B cell (primary cell): ENCODE data around the gene STK17A. TPM values are rescaled to one million over a fixed set of nuclear protein-coding genes. Genes with fewer than 3 reads are reported as not detected.

ENCODE experiments used
- ATAC-seq: fragments of 200-7000 bp; cut with Tn5 transposase; one replicate; pipeline ENCODE4 v1.10.0; 2021; ENCODE audit warnings: low read depth, mild to moderate bottlenecking, moderate number of reproducible peaks, moderate library complexity
- CTCF ChIA-PET: fragments of 350-600 bp; sonication (Branson Sonifier 250); formaldehyde crosslinking; loops from one replicate; lab custom pipeline; 2021; ENCODE audit warnings: antibody characterized with exemption, inconsistent platforms; lab: Charles Lee
- POLR2A ChIA-PET: fragments of 350-600 bp; sonication (Branson Sonifier 250); formaldehyde crosslinking; loops from one replicate; lab custom pipeline; 2021; ENCODE audit warnings: antibody characterized with exemption; lab: Charles Lee
- DNase-seq: peaks from one replicate; pipeline ENCODE4 v3.0.0; 2013
- H2AFZ ChIP-seq: 2 replicates; pipeline ENCODE4 v1.6.1; 2012; ENCODE audit warnings: mild to moderate bottlenecking, low read depth, low read length; ENCODE audit not compliant: insufficient read depth, poor library complexity, severe bottlenecking
- H3K27ac ChIP-seq, 2 donors: 1 replicate in 1 of 2; 2 replicates in 1 of 2; pipeline ENCODE4 v1.5.1; 2012 to 2013; ENCODE audit warnings: low read length in 2 of 2, mild to moderate bottlenecking in 2 of 2, moderate library complexity in 1 of 2
- H3K27me3 ChIP-seq, 4 experiments: fragments of 200-600 bp in 1 of 4; sonication (generic) in 1 of 4; replicated peaks in 1 of 4; 1 replicate in 2 of 4; 2 replicates in 2 of 4; pipeline versions ENCODE4 v1.6.1 to v1.7.0; 2013 to 2016; ENCODE audit warnings: low read length in 3 of 4, mild to moderate bottlenecking in 2 of 4, mixed read lengths in 1 of 4, moderate library complexity in 1 of 4; ENCODE audit not compliant: insufficient read depth in 4 of 4, control insufficient read depth in 3 of 4; ENCODE audit errors: control extremely low read depth in 1 of 4
- H3K36me3 ChIP-seq, 2 experiments: replicated peaks in 1 of 2; 1 replicate in 1 of 2; 2 replicates in 1 of 2; pipeline versions ENCODE4 v1.6.1 to v1.7.1; 2013; ENCODE audit warnings: low read length in 1 of 2; ENCODE audit not compliant: insufficient read depth in 2 of 2, control insufficient read depth in 1 of 2; ENCODE audit errors: control extremely low read depth in 1 of 2, extremely low read depth in 1 of 2
- H3K4me1 ChIP-seq, 2 donors: fragments of 200-600 bp in 1 of 2; sonication (generic) in 1 of 2; 1 replicate in 1 of 2; 2 replicates in 1 of 2; pipeline versions ENCODE4 v1.5.1 to v1.6.1; 2013 to 2017; ENCODE audit warnings: low read length in 2 of 2; ENCODE audit not compliant: control insufficient read depth in 2 of 2, insufficient read depth in 2 of 2
- H3K4me2 ChIP-seq: replicated peaks from 2 replicates; pipeline ENCODE3; 2012; ENCODE audit warnings: mild to moderate bottlenecking, low read depth, low read length; ENCODE audit not compliant: poor library complexity, severe bottlenecking
- H3K4me3 ChIP-seq, 5 experiments: fragments of 200-600 bp in 1 of 5; sonication (generic) in 1 of 5; 1 replicate in 3 of 5; 2 replicates in 2 of 5; pipeline versions ENCODE4 v1.5.1 to v1.7.0; 2011 to 2016; ENCODE audit warnings: low read length in 4 of 5, mild to moderate bottlenecking in 4 of 5, low read depth in 2 of 5, control low read depth in 1 of 5, moderate library complexity in 1 of 5; ENCODE audit not compliant: insufficient read depth in 1 of 5; ENCODE audit errors: control extremely low read depth in 1 of 5, extremely low read depth in 1 of 5
- H3K79me2 ChIP-seq: fragments of 200-600 bp; sonication (generic); one replicate; pipeline ENCODE4 v1.6.0; 2016; ENCODE audit warnings: low read length; ENCODE audit not compliant: control insufficient read depth, insufficient read depth
- H3K9ac ChIP-seq: fragments of 200-600 bp; sonication (generic); 2 replicates; pipeline ENCODE4 v1.6.1; 2017; ENCODE audit warnings: mild to moderate bottlenecking, low read length, moderate library complexity
- H3K9me3 ChIP-seq, 3 donors: one replicate each; pipeline versions ENCODE4 v1.6.1 to v1.7.1; 2013; ENCODE audit warnings: low read length in 2 of 3; ENCODE audit not compliant: control insufficient read depth in 2 of 3, insufficient read depth in 1 of 3; ENCODE audit errors: control extremely low read depth in 1 of 3
- H4K20me1 ChIP-seq: 2 replicates; pipeline ENCODE4 v1.6.0; 2012; ENCODE audit warnings: mild to moderate bottlenecking, low read length; ENCODE audit not compliant: insufficient read depth, control insufficient read depth, poor library complexity, severe bottlenecking
- H3K27ac Mint-ChIP-seq: one replicate; pipeline ENCODE4 v1.8.0; 2021; ENCODE audit warnings: mixed read lengths
- H3K27me3 Mint-ChIP-seq: one replicate; pipeline ENCODE4 v1.8.0; 2021; ENCODE audit warnings: mixed read lengths
- H3K4me1 Mint-ChIP-seq: one replicate; pipeline ENCODE4 v1.8.0; 2021; ENCODE audit warnings: mixed read lengths
- H3K4me3 Mint-ChIP-seq: one replicate; pipeline ENCODE4 v1.8.0; 2021; ENCODE audit warnings: mixed read lengths
- H3K9me3 Mint-ChIP-seq: one replicate; pipeline ENCODE4 v1.8.0; 2022; ENCODE audit warnings: mixed read lengths; ENCODE audit not compliant: insufficient read depth
- CTCF ChIP-seq: fragments of 200-600 bp; IDR thresholded peaks from one replicate; pipeline ENCODE4 v1.8.0; 2022; ENCODE audit warnings: antibody characterized with exemption, mild to moderate bottlenecking
- EZH2 ChIP-seq: IDR thresholded peaks from 2 replicates; pipeline ENCODE4 v1.6.1; 2012; ENCODE audit warnings: borderline replicate concordance, low read depth, mild to moderate bottlenecking, moderate library complexity, low read length; ENCODE audit not compliant: insufficient read depth, poor library complexity, severe bottlenecking
- WGBS: methylation state at CpG from one replicate; pipeline ENCODE4 v1.1.5; 2013; ENCODE audit warnings: missing lambda C conversion rate; ENCODE audit not compliant: insufficient coverage; 5-methylcytosine and 5-hydroxymethylcytosine counted together
- intact Hi-C: fragments of 100-400 bp; cut with micrococcal nuclease; formaldehyde crosslinking; loops from one replicate; pipeline ENCODE4 v1.10.0; 2022
- polyA plus RNA-seq: library from polyadenylated mRNA; depleted of rRNA; stranded (reverse); fragments of >200 nt; gene quantifications from 2 replicates; pipeline ENCODE4 v1.2.3, GENCODE V29; 2012
- total RNA-seq, 2 donors: library from RNA; stranded (reverse); fragments of 120-200 nt in 1 of 2; gene quantifications; 1 replicate in 1 of 2; 2 replicates in 1 of 2; pipeline versions ENCODE4 v1.2.3 to v1.2.4, GENCODE V29; 2013 to 2022

Gene STK17A
- total and polyA plus RNA-seq, 2 donors (not counting 1 experiment from before 2014, with no cell fraction given): 72.8 to 111 TPM

DNA sequence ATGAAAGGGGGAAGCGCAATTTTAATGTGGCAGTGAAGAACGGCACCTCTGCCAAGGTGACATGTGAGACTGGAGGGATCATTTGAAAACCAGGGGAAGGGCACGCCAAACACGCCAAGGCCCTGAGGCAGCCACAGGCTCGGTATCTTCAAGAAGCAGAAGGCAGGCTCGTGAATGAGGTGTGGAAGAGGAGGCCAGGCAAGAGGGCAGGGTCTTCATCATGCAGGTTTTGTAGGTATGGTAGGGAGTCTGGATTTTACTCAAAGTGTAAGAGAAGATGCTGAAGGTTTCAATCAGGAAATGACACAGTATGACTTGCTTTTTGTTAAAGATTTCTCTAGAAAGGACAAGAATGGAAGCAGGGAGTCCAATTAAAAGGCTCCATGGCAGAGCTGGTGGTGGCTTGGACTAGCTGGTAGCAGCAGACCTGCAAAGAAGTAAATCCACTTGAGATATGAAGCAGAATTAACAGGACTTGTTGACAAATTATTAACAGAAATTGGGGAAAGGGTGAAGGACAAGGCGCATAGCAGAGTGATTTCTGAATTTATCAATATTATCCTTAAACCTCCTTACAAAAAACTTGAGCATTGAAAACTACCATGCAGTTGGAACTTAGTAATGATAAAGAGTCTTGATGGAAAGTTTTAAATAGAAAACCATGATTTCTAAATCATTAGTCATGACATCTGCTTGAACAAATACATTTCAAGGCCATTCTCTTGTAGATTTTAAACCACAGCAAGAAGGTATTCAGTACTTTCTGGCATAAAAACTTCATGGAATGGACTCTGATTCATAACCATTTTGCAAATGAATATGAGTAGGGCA is 76.0 kb downstream of the STK17A start:
- 70% methylated on average over 6 of the region's 7 CpGs for WGBS
- Mint-ChIP-seq H3K27me3 (no peaks in the 10 kb centered on the region), H3K4me3 (peak overlapping the region; percentile 20), H3K27ac (peak overlapping the region; percentile 77), H3K9me3 (no peaks in the 10 kb centered on the region), H3K4me1 (peaks cover 47% of the 10 kb centered on the region)
- no peaks in the 10 kb centered on the region for H4K20me1 ChIP-seq
- DNase-seq (no peak), ATAC-seq (no peak)
- peaks cover 81% of the 10 kb centered on the region for H3K79me2 ChIP-seq
- H3K9me3 ChIP-seq: peaks cover 0 to 6% (median 0%) of the 10 kb centered on the region in 3 donors
- CTCF ChIA-PET: no interaction called here
- H3K36me3 ChIP-seq: peaks cover 2 to 7% of the 10 kb centered on the region in 2 experiments
- no peaks in the 10 kb centered on the region for H3K27me3 ChIP-seq
- H3K4me2 ChIP-seq: peak overlapping the region; percentile 16
- H3K4me1 ChIP-seq: peaks cover 18 to 32% of the 10 kb centered on the region in 2 donors
- TF ChIP-seq EZH2 (no peak), CTCF (no peak)
- H3K4me3 ChIP-seq: no peak overlapping the region
- peak overlapping the region in 1 of 2 donors; percentile 31 for H3K27ac ChIP-seq
- intact Hi-C loops: no loop called here
- POLR2A ChIA-PET: no interaction called here
- no peak overlapping the region for H3K9ac ChIP-seq
- H2AFZ ChIP-seq: peak overlapping the region; percentile 21

DNA sequence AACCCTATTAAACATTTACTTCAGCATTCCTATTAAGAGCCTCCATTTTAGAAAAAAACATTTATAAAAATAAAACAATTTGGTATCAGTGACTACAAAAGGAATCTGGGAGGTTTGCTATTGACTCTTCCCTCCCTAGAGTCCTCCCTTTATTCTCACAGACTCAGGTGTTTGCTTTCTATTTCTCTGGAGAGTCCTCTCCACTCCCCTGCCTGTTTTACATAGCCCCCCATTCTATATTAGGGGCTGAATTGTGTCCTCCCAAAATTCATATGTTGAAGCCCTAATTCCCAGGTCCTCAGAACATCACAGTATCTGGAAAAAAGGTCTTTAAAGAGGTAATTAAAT is 76.6 kb downstream of the STK17A start:
- Mint-ChIP-seq H3K4me1 (peaks cover 46% of the 10 kb centered on the region), H3K4me3 (no peak overlapping the region), H3K9me3 (no peaks in the 10 kb centered on the region), H3K27ac (no peak overlapping the region), H3K27me3 (no peaks in the 10 kb centered on the region)
- no peaks in the 10 kb centered on the region for H4K20me1 ChIP-seq
- peaks cover 3 to 7% of the 10 kb centered on the region in 2 experiments for H3K36me3 ChIP-seq
- H2AFZ ChIP-seq: peak overlapping the region; percentile 21
- peaks cover 13 to 30% of the 10 kb centered on the region in 2 donors for H3K4me1 ChIP-seq
- POLR2A ChIA-PET: no interaction called here
- no peak overlapping the region for H3K4me3 ChIP-seq
- TF ChIP-seq CTCF (no peak), EZH2 (no peak)
- H3K9ac ChIP-seq: no peak overlapping the region
- no peaks in the 10 kb centered on the region for H3K27me3 ChIP-seq
- H3K79me2 ChIP-seq: peaks cover 80% of the 10 kb centered on the region
- H3K4me2 ChIP-seq: no peak overlapping the region
- CTCF ChIA-PET: no interaction called here
- intact Hi-C loops: no loop called here
- DNase-seq (no peak), ATAC-seq (no peak)
- peaks cover 0 to 6% (median 0%) of the 10 kb centered on the region in 3 donors for H3K9me3 ChIP-seq
- H3K27ac ChIP-seq: peak overlapping the region in 1 of 2 donors; percentile 31
